ENCODE data around the gene MALAT1.

DNA sequence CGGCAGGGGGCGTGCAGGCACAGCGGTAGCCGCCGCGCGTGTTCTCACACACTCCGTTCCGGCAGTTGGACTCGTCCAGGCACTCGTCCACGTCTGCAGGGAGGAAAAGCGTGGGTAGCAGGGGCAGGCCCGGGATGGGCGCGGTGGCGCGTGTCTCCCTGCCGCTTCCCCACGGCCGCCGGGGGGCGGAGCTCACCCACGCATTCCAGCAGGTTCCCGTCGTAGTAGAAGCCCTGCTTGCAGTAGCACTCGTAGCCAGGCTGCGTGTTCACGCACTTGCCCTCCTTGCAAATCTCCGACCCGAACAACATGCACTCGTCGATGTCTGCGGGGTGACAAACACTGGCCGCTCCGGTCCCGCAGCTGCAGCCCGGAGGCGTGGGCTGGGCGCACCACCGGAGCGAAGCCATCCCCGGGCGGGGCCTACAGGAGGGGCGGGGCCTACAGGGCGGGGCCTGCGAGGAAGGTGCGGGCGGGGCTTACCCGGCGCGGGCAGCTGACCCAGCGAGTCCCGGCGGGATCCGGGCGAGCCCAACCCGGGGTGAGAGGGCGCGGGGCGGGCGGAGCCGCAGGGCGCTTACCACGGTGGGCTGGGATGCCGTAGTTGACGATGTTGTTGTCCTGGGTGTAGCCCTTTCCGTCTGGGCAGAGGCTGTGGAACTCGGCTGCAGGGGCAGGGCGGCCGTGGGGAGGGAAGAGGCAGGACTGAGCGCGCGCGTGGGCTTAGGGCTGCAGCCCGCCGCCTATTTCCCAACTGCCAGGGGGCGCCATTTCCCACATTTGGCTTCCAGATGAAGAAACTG, 41.6 kb downstream of the MALAT1 start:
- TF ChIP-seq POLR2A (IDR thresholded peaks at IDR 0.05), result peak in 1 of 2 donors; percentile 49
- TF ChIP-seq, protein P1, sequence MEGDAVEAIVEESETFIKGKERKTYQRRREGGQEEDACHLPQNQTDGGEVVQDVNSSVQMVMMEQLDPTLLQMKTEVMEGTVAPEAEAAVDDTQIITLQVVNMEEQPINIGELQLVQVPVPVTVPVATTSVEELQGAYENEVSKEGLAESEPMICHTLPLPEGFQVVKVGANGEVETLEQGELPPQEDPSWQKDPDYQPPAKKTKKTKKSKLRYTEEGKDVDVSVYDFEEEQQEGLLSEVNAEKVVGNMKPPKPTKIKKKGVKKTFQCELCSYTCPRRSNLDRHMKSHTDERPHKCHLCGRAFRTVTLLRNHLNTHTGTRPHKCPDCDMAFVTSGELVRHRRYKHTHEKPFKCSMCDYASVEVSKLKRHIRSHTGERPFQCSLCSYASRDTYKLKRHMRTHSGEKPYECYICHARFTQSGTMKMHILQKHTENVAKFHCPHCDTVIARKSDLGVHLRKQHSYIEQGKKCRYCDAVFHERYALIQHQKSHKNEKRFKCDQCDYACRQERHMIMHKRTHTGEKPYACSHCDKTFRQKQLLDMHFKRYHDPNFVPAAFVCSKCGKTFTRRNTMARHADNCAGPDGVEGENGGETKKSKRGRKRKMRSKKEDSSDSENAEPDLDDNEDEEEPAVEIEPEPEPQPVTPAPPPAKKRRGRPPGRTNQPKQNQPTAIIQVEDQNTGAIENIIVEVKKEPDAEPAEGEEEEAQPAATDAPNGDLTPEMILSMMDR (IDR thresholded peaks at IDR 0.05), result peak; percentile 79 to 95 (median 88)

All from heart left ventricle (tissue), 13 donors.